K562 (cell line): Measurements from ENCODE around the gene PPM1E. TPM values are rescaled to one million over a fixed set of nuclear protein-coding genes. Genes with fewer than 3 reads are reported as not detected.

Experiments used
- KLF6 ChIP-seq: fragments of 250-450 bp; sonication (Bioruptor Pico); IDR thresholded peaks from 2 replicates; pipeline ENCODE4 v1.4.0; 2020; ENCODE audit warnings: mild to moderate bottlenecking, moderate library complexity, borderline replicate concordance
- POLR2H ChIP-seq: IDR thresholded peaks from 2 replicates; pipeline ENCODE4 v1.6.1; 2016; ENCODE audit warnings: missing genetic modification characterization, low read depth, mild to moderate bottlenecking, control low read depth, missing compliant biosample characterization, moderate library complexity
- SREBF2 ChIP-seq: sonication (generic); formaldehyde crosslinking; IDR thresholded peaks from 2 replicates; pipeline ENCODE4 v1.4.0; 2020; ENCODE audit warnings: mild to moderate bottlenecking, missing genetic modification reagents
- ZBTB11 ChIP-seq, 3 experiments: fragments of 200-800 bp in 1 of 3; fragments of 250-450 bp in 1 of 3; fragments of 450-650 bp in 1 of 3; sonication (Bioruptor Pico) in 1 of 3; sonication (Bioruptor generic) in 1 of 3; formaldehyde crosslinking in 1 of 3; IDR thresholded peaks; 2 replicates each; pipeline versions ENCODE4 v1.6.1 to v1.8.0; 2016 to 2022; ENCODE audit warnings: mild to moderate bottlenecking in 2 of 3, missing genetic modification characterization in 2 of 3, missing compliant biosample characterization in 1 of 3, moderate library complexity in 1 of 3
- ZNF592 ChIP-seq: fragments of 450-650 bp; IDR thresholded peaks from 2 replicates; pipeline ENCODE4 v1.6.1; 2017; ENCODE audit warnings: antibody characterized with exemption, mild to moderate bottlenecking
- polyA plus RNA-seq, 8 experiments: library from polyadenylated mRNA; depleted of rRNA in 4 of 8; stranded (reverse) in 5 of 8; unstranded in 3 of 8; fragments of >200 nt; fragmentation: Nextera tagmentation in 2 of 8; fragmentation: Illumina TruSeq in 1 of 8; extraction: Ambion mirVana in 2 of 8; extraction: Trizol in 1 of 8; gene quantifications; 2 replicates each; pipeline versions ENCODE4 v1.2.1 to v1.2.3, GENCODE V29; 2011 to 2014; ENCODE audit warnings: inconsistent platforms in 1 of 8, missing spikeins in 1 of 8
- total RNA-seq, 7 experiments: library from RNA; depleted of rRNA in 6 of 7; stranded (reverse); fragments of >200 nt in 6 of 7; fragmentation: Illumina TruSeq in 2 of 7; extraction: Trizol in 2 of 7; gene quantifications; 2 replicates each; pipeline versions ENCODE4 v1.2.1 to v1.2.3, GENCODE V29; 2011 to 2021; ENCODE audit warnings: low replicate concordance in 1 of 7
- TF ChIP-seq, protein P1 (sequence below): fragments of 450-650 bp; IDR thresholded peaks from one replicate; pipeline ENCODE4 v1.6.1; 2018; ENCODE audit warnings: mild to moderate bottlenecking, moderate library complexity; ENCODE audit not compliant: partially characterized antibody

PPM1E gene
- total and polyA plus RNA-seq, 9 of the 15 experiments (the other 6 are each of a cell fraction or from before 2014, with no cell fraction given), result 1.0 to 5.7 (median 4.7) TPM

DNA sequence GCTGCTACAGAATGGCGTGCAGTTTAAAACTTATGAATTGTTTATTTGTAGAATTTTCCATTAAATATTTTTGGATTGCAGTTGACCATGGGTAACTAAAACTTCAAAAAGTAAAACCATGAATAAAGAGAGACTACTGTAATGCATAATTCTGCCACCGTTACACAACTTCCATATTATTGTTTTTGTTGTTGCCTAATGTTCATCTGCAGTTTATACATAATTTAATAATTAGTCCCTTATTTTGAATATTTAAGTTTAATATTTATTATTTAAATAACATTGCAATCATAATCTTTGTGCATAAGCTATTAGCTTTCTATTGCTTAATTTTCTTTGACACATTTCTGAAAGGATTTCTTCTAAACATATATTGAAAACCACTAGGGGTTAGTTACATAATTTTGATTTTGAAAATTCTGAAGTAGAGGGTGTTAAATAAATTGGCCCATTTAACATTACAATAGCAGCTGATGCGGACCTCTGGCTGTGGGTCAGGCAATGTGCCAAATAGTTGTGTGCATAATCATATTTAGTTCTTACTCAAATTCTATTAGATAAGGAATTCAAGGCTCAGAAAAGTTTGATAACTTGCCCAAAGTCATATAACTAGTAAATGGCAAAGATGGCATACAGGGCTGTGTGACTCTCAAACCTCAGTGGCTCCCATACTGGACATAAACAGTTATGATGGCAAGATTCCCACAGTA lies 31.1 kb downstream of the PPM1E start (continued):
- TF ChIP-seq ZBTB11 (CRISPR knock-in tag; IDR thresholded peaks at IDR 0.05) (peak in 1 of 3 experiments; percentile 55; a peak in 1 of 6 replicates), SREBF2 (no peak), POLR2H (tag) (peak; percentile 62), ZNF592 (peak; percentile 58), KLF6 (peak; percentile 33; the same call in 1 of the 2 replicates)
- TF ChIP-seq, protein P1, sequence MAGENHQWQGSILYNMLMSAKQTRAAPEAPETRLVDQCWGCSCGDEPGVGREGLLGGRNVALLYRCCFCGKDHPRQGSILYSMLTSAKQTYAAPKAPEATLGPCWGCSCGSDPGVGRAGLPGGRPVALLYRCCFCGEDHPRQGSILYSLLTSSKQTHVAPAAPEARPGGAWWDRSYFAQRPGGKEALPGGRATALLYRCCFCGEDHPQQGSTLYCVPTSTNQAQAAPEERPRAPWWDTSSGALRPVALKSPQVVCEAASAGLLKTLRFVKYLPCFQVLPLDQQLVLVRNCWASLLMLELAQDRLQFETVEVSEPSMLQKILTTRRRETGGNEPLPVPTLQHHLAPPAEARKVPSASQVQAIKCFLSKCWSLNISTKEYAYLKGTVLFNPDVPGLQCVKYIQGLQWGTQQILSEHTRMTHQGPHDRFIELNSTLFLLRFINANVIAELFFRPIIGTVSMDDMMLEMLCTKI, result no peak
